ENCODE data around the gene SLC1A1.

GRCh38 chr9:4620881-4621555, 130.8 kb downstream of the SLC1A1 start:
- TF ChIP-seq TAF1 (IDR thresholded peaks at IDR 0.05; ENCODE audit: borderline replicate concordance, low read depth, low read length) (no peak), POLR2A (IDR thresholded peaks at IDR 0.05; ENCODE audit: low read depth, low read length) (no peak)
